Measurements from ENCODE around the gene MXD4. TPM values are rescaled to one million over a fixed set of nuclear protein-coding genes. Genes with fewer than 3 reads are reported as not detected.

The MXD4 gene
- total RNA-seq, 1 donor: 44.9 TPM

DNA sequence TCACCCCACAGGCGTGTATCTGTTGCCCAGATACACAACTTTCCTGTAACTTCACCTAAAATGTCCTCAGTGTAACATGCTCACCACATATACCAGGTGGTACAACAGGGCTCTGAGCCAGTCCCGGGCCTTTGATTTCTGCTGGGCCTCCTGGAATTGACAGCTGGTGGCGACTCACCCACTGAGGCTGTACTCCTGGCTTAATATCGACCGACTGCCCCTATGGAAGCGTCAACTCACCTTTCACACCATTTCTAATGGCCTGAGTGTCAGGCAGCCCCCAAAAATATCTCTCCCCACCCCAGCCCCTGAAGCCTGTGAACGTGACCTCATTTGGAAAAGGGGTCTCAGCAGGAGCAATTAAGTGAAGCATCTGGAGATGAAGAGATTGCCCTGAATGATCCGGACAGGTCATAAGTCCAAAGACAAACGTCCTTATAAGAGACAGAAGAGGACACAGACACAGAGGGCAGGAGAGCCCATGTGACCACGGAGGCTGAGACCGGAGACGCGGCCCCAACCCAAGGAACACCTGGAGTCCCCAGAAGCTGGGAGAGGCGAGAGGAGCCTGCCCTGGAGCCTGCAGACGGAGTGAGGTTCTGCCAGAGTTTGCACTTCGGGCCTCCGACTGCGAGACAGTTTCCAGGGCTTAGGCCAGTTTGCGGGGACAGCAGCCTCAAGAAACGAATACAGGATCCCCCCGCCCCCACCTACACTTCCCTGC lies 12.6 kb upstream of the MXD4 start:
- DNase-seq (ENCODE audit: low read depth): no peak
- H3K4me3 ChIP-seq (ENCODE audit: low read depth, low read length): no peak overlapping the region
- TF ChIP-seq, protein P1, sequence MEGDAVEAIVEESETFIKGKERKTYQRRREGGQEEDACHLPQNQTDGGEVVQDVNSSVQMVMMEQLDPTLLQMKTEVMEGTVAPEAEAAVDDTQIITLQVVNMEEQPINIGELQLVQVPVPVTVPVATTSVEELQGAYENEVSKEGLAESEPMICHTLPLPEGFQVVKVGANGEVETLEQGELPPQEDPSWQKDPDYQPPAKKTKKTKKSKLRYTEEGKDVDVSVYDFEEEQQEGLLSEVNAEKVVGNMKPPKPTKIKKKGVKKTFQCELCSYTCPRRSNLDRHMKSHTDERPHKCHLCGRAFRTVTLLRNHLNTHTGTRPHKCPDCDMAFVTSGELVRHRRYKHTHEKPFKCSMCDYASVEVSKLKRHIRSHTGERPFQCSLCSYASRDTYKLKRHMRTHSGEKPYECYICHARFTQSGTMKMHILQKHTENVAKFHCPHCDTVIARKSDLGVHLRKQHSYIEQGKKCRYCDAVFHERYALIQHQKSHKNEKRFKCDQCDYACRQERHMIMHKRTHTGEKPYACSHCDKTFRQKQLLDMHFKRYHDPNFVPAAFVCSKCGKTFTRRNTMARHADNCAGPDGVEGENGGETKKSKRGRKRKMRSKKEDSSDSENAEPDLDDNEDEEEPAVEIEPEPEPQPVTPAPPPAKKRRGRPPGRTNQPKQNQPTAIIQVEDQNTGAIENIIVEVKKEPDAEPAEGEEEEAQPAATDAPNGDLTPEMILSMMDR (IDR thresholded peaks at IDR 0.05; ENCODE audit: insufficient read depth, low read depth, low read length): no peak

- TF ChIP-seq, protein P1 (IDR thresholded peaks at IDR 0.05; ENCODE audit: insufficient read depth, low read depth, low read length): no peak
- no peak overlapping the region for H3K4me3 ChIP-seq (ENCODE audit: low read depth, low read length)
- no peak for DNase-seq (ENCODE audit: low read depth)
Measured at GRCh38 chr4:2273657-2274319, 11.9 kb upstream of the MXD4 start.

DNA sequence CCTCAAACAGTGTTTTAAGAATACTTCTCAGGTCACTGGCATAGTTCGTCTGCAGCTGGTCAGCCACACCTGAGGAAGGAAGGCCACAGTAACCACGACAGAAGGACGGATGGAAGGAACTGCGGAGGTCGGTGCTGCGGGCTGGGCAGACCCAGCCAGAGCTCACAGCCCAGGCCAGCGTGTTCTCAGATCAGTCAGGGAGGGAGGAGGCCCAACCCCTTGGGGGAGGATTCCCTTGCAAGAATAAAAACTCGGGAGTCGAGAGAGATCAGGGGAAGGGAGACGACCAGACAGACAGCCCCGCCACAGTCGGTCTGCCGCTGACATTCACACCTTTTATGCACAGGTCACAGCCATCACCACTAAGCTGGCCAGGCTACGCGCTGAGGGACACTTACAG lies 11.3 kb upstream of the MXD4 start:
- H3K4me3 ChIP-seq (ENCODE audit: low read depth, low read length): no peak overlapping the region
- TF ChIP-seq, protein P1 (IDR thresholded peaks at IDR 0.05; ENCODE audit: insufficient read depth, low read depth, low read length): no peak
- no peak for DNase-seq (ENCODE audit: low read depth)

GRCh38 chr4:2272828-2273120 lies 10.9 kb upstream of the MXD4 start:
- TF ChIP-seq, protein P1 (IDR thresholded peaks at IDR 0.05; ENCODE audit: insufficient read depth, low read depth, low read length): no peak
- DNase-seq (ENCODE audit: low read depth): no peak

DNA sequence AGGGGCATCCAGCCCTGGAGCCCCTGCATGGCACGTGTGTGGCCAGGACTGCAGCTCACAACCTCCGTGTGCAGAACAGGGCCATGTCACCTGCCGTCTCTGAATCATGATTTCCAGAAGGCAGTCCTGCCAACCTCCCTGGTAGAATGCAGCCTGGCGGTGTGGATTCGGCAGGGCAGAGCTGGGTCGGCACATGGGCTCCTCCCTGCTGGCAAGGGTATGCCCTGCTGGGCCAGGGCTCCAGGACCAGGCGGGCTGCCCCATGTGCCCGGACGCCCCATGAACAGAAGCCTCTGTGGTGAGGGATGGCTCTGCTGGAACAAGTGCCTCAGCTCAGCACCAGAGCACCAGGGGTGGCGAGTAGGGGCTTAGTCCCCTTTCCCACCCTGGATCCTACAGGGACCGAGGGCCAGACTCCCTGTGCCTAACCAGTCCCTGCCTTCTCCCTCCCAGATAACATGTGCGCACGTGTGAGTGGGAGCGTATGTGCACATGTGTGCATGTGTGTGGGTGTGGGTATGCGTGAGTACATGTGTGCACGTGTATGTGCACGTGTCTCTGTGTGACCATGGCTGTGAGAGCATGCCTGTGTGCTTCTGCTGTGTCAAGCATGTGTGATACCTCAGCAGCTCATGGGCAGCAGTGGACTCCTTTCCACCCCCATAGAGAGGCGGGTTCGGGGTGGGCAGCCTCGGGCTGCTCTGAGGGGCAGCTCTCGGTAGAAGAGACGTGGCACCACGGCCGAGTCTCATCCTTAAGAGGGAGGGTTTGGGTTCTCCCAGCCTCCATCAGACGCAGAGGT lies 10.3 kb upstream of the MXD4 start:
- no peak overlapping the region for H3K4me3 ChIP-seq (ENCODE audit: low read depth, low read length)
- no peak for DNase-seq (ENCODE audit: low read depth)
- TF ChIP-seq, protein P1 (IDR thresholded peaks at IDR 0.05; ENCODE audit: insufficient read depth, low read depth, low read length): no peak

More at GRCh38 chr4:2272828-2273120, 10.9 kb upstream of the MXD4 start:
- H3K4me3 ChIP-seq (ENCODE audit: low read depth, low read length): no peak overlapping the region

GRCh38 chr4:2271279-2272025 lies 9.5 kb upstream of the MXD4 start:
- TF ChIP-seq, protein P1 (IDR thresholded peaks at IDR 0.05; ENCODE audit: insufficient read depth, low read depth, low read length): no peak

More at GRCh38 chr4:2271279-2272025, 9.5 kb upstream of the MXD4 start:
- no peak for DNase-seq (ENCODE audit: low read depth)
- no peak overlapping the region for H3K4me3 ChIP-seq (ENCODE audit: low read depth, low read length)

Data from fibroblast of villous mesenchyme (primary cell).